ENCODE data around the gene BLOC1S3. TPM values are rescaled to one million over a fixed set of nuclear protein-coding genes. Genes with fewer than 3 reads are reported as not detected.

Gene BLOC1S3
- total RNA-seq, 1 donor from 2014 or later, result 10.5 TPM

GRCh38 chr19:45150751-45151281 lies 27.8 kb upstream of the BLOC1S3 start:
- peaks cover 23% of the 10 kb centered on the region for H3K27me3 Mint-ChIP-seq (ENCODE audit: insufficient read depth)
- intact Hi-C loops (cut with micrococcal nuclease), result no loop called here
- DNase-seq (ENCODE audit: low spot score), result no peak

GRCh38 chr19:45151320-45151719 lies 27.3 kb upstream of the BLOC1S3 start:
- Mint-ChIP-seq H3K27me3 (ENCODE audit: insufficient read depth) (peaks cover 23% of the 10 kb centered on the region), H3K36me3 (ENCODE audit: low read depth) (no peaks in the 10 kb centered on the region), H3K4me1 (ENCODE audit: low read depth) (peaks cover 15% of the 10 kb centered on the region), H3K27ac (no peak overlapping the region), H3K9me3 (no peaks in the 10 kb centered on the region), H3K4me3 (peak overlapping the region; percentile 5)
- intact Hi-C loops (cut with micrococcal nuclease), result no loop called here
- no peak for DNase-seq (ENCODE audit: low spot score)

More at GRCh38 chr19:45150751-45151281, 27.8 kb upstream of the BLOC1S3 start:
- Mint-ChIP-seq H3K4me1 (ENCODE audit: low read depth) (peaks cover 15% of the 10 kb centered on the region), H3K27ac (no peak overlapping the region), H3K36me3 (ENCODE audit: low read depth) (no peaks in the 10 kb centered on the region), H3K4me3 (no peak overlapping the region), H3K9me3 (no peaks in the 10 kb centered on the region)

- peak overlapping the region; percentile 5 for H3K4me3 Mint-ChIP-seq
- H3K27me3 Mint-ChIP-seq (ENCODE audit: insufficient read depth), result peaks cover 23% of the 10 kb centered on the region
- intact Hi-C loops (cut with micrococcal nuclease), result no loop called here
- no peak for DNase-seq (ENCODE audit: low spot score)
- no peaks in the 10 kb centered on the region for H3K36me3 Mint-ChIP-seq (ENCODE audit: low read depth)
- no peaks in the 10 kb centered on the region for H3K9me3 Mint-ChIP-seq
- H3K4me1 Mint-ChIP-seq (ENCODE audit: low read depth), result peaks cover 15% of the 10 kb centered on the region
- H3K27ac Mint-ChIP-seq, result peak overlapping the region; percentile 40
Measured at GRCh38 chr19:45151821-45152503, 26.6 kb upstream of the BLOC1S3 start.

GRCh38 chr19:45152504-45153338 lies 25.9 kb upstream of the BLOC1S3 start:
- Mint-ChIP-seq H3K4me3 (peak overlapping the region; percentile 70), H3K27me3 (ENCODE audit: insufficient read depth) (peaks cover 23% of the 10 kb centered on the region), H3K36me3 (ENCODE audit: low read depth) (no peaks in the 10 kb centered on the region), H3K27ac (peak overlapping the region; percentile 40), H3K9me3 (no peaks in the 10 kb centered on the region), H3K4me1 (ENCODE audit: low read depth) (peaks cover 15% of the 10 kb centered on the region)
- intact Hi-C loops (cut with micrococcal nuclease), result no loop called here
- DNase-seq (ENCODE audit: low spot score), result peak; percentile 33

DNA sequence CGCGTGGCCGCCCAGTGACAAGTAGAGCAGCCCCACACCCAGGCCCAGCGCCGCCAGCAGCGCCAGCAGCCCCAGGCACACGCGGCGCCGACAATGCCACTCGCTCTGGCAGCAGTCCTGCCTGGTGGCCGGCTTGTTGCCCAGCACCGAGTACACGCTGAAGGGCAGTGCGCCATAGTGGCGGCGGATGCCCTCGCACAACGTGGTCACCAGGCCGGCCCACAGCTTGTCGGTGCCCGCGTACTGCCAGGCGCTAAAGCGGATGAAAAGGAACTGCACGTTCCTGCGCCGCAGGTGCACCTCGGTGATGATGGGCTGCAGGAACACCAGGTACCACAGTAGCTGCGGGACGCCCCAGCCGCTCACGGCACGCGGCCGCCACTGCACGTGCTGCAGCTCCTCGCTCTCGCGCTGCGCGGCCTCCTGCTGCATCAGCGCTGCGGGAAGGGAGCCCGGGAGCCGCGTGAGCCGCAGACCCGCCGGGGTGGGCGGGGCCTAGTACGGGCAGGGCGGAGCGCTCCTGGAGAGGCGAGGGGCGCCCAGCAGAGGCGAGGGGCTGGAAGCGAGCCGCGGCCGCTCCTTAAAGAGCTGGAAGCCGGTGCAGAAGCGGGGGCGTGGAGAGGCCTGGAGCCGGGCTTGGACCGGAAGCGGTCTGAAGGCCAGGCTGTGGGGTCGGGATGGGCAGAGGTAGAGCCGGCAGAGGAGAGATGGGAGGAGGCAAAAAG lies 25.1 kb upstream of the BLOC1S3 start:
- DNase-seq (ENCODE audit: low spot score), result peak; percentile 11
- H3K27me3 Mint-ChIP-seq (ENCODE audit: insufficient read depth), result peaks cover 26% of the 10 kb centered on the region
- no peaks in the 10 kb centered on the region for H3K9me3 Mint-ChIP-seq
- H3K36me3 Mint-ChIP-seq (ENCODE audit: low read depth), result no peaks in the 10 kb centered on the region
- H3K4me1 Mint-ChIP-seq (ENCODE audit: low read depth), result peaks cover 15% of the 10 kb centered on the region
- H3K4me3 Mint-ChIP-seq, result peak overlapping the region; percentile 28
- peak overlapping the region; percentile 40 for H3K27ac Mint-ChIP-seq
- intact Hi-C loops (cut with micrococcal nuclease), result no loop called here

- Mint-ChIP-seq H3K9me3 (no peaks in the 10 kb centered on the region), H3K27ac (peak overlapping the region; percentile 40), H3K27me3 (ENCODE audit: insufficient read depth) (peaks cover 26% of the 10 kb centered on the region), H3K36me3 (ENCODE audit: low read depth) (no peaks in the 10 kb centered on the region), H3K4me1 (ENCODE audit: low read depth) (peaks cover 13% of the 10 kb centered on the region), H3K4me3 (peak overlapping the region; percentile 28)
- intact Hi-C loops (cut with micrococcal nuclease), result no loop called here
- no peak for DNase-seq (ENCODE audit: low spot score)
Measured at GRCh38 chr19:45154064-45154827, 24.3 kb upstream of the BLOC1S3 start.

GRCh38 chr19:45156011-45156630 lies 22.5 kb upstream of the BLOC1S3 start:
- Mint-ChIP-seq H3K9me3 (no peaks in the 10 kb centered on the region), H3K36me3 (ENCODE audit: low read depth) (no peaks in the 10 kb centered on the region), H3K4me3 (no peak overlapping the region), H3K27ac (no peak overlapping the region), H3K27me3 (ENCODE audit: insufficient read depth) (peaks cover 31% of the 10 kb centered on the region), H3K4me1 (ENCODE audit: low read depth) (peaks cover 11% of the 10 kb centered on the region)
- DNase-seq (ENCODE audit: low spot score), result no peak
- intact Hi-C loops (cut with micrococcal nuclease), result no loop called here

DNA sequence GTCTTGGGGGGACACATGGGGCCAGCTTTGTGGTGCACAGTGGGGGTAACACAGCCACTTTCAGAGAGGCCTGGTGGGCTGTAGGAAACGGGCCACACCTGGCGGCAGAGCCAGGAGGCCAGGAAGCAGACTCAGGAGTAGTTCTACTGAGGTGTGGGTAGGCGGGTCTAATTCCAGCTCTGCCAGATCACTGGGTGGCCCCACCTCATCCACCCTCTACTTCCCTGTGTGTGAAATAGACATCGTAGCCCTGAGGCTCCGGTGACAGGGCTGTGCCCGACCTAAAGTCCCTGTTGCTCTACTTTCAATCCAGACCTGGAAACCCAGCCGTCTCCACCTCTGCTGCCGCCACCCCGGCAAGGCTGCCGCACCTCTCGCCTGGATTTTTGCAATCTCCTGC lies 21.8 kb upstream of the BLOC1S3 start:
- no peaks in the 10 kb centered on the region for H3K9me3 Mint-ChIP-seq
- no peak overlapping the region for H3K27ac Mint-ChIP-seq
- intact Hi-C loops (cut with micrococcal nuclease), result no loop called here
- no peaks in the 10 kb centered on the region for H3K36me3 Mint-ChIP-seq (ENCODE audit: low read depth)
- no peak overlapping the region for H3K4me3 Mint-ChIP-seq
- H3K4me1 Mint-ChIP-seq (ENCODE audit: low read depth), result peaks cover 11% of the 10 kb centered on the region
- no peak for DNase-seq (ENCODE audit: low spot score)
- peaks cover 25% of the 10 kb centered on the region for H3K27me3 Mint-ChIP-seq (ENCODE audit: insufficient read depth)

DNA sequence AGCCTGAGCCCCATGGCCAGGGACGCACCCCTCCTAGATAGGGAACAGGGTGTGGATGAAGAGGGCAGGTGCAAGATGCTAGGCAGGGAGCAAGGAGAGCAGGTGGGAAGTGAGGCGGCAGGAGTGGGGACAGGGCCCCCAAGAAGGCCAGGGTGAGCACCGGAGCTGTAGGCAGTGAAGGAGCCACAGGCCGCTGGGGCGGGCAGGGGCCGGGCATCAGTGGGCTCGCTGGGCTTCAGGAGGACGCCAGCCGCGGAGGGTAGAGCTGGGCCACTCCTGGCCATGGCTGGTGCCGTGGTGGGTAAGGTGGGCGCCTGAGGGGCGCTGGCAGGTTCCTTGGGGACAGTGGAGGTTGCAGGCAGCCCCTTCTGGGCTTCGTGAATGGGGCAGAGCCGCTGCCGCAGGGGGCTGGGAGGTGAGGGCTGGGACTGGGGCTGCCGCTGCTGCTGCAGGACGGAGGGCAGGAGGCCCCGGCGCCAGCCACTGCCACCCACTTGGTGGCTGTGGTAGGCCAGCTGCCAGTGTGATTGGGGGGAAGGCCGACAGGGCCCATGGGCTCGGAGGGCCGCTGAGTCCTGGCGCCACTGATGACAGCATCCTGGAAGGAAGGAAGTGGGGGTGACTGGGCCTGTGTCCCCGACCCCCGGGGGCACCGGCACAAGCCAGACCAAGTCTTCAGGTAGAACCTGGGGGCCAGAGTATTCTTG lies 19.9 kb upstream of the BLOC1S3 start:
- no peaks in the 10 kb centered on the region for H3K36me3 Mint-ChIP-seq (ENCODE audit: low read depth)
- H3K4me3 Mint-ChIP-seq, result no peak overlapping the region
- no peak overlapping the region for H3K27ac Mint-ChIP-seq
- H3K27me3 Mint-ChIP-seq (ENCODE audit: insufficient read depth), result peaks cover 20% of the 10 kb centered on the region
- H3K4me1 Mint-ChIP-seq (ENCODE audit: low read depth), result peaks cover 7% of the 10 kb centered on the region
- no peaks in the 10 kb centered on the region for H3K9me3 Mint-ChIP-seq
- no peak for DNase-seq (ENCODE audit: low spot score)
- intact Hi-C loops (cut with micrococcal nuclease), result no loop called here

GRCh38 chr19:45159210-45159970 lies 19.2 kb upstream of the BLOC1S3 start:
- H3K36me3 Mint-ChIP-seq (ENCODE audit: low read depth), result no peaks in the 10 kb centered on the region
- intact Hi-C loops (cut with micrococcal nuclease), result no loop called here
- H3K4me3 Mint-ChIP-seq, result no peak overlapping the region
- H3K27me3 Mint-ChIP-seq (ENCODE audit: insufficient read depth), result peaks cover 13% of the 10 kb centered on the region
- DNase-seq (ENCODE audit: low spot score), result no peak
- H3K9me3 Mint-ChIP-seq, result no peaks in the 10 kb centered on the region
- H3K27ac Mint-ChIP-seq, result no peak overlapping the region
- peaks cover 10% of the 10 kb centered on the region for H3K4me1 Mint-ChIP-seq (ENCODE audit: low read depth)

DNA sequence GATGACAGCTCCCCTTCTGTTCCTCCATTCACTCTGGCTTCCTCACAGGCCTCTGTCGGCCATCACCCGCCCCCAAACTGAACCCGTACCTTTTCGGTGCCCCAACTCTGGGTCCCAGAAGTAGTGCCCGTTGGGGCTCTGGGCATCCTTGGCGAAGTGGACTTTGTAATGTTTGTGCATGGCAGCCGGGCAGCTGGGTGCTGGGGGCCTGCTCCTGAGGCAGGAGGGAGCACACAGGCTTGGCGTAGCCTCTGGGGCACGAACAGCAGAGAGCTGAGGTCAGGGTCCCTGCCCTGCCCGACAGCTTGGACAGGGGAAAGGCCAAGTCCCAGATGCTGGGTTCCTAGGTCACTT lies 18.6 kb upstream of the BLOC1S3 start:
- intact Hi-C loops (cut with micrococcal nuclease), result no loop called here
- H3K9me3 Mint-ChIP-seq, result no peaks in the 10 kb centered on the region

More for the DNA sequence above, 18.6 kb upstream of the BLOC1S3 start:
- Mint-ChIP-seq H3K4me1 (ENCODE audit: low read depth) (peaks cover 12% of the 10 kb centered on the region), H3K4me3 (no peak overlapping the region), H3K27ac (no peak overlapping the region), H3K27me3 (ENCODE audit: insufficient read depth) (peaks cover 10% of the 10 kb centered on the region), H3K36me3 (ENCODE audit: low read depth) (no peaks in the 10 kb centered on the region)
- DNase-seq (ENCODE audit: low spot score), result no peak
